ENCODE measurements around the gene CABP7.

Gene CABP7

GRCh38 chr22:29705651-29706050 lies 14.2 kb upstream of the CABP7 start:
- H3K36me3 ChIP-seq (ENCODE audit: control insufficient read depth, low read length): no peaks in the 10 kb centered on the region
- no peak overlapping the region for H3K4me3 ChIP-seq (ENCODE audit: low read length)
- H3K4me1 ChIP-seq (ENCODE audit: control insufficient read depth, low read length): peaks cover 26% of the 10 kb centered on the region
- H3K9me2 ChIP-seq (replicated peaks; ENCODE audit: control insufficient read depth, low read length): no peaks in the 10 kb centered on the region
- 0 out of 2 replicates have a peak, but pooled peaks cover 3% of the 10 kb centered on the region for H4K20me1 ChIP-seq (ENCODE audit: control insufficient read depth, insufficient read depth, low read depth, low read length)
- no peaks in the 10 kb centered on the region for H3F3A ChIP-seq (ENCODE audit: control insufficient read depth, insufficient read depth)
- H3K79me2 ChIP-seq (ENCODE audit: control insufficient read depth, low read length): no peaks in the 10 kb centered on the region
- H3K27me3 ChIP-seq (ENCODE audit: control insufficient read depth, low read length): no peaks in the 10 kb centered on the region; the same call in 1 of the 2 replicates
- no peak overlapping the region for H3K4me2 ChIP-seq (ENCODE audit: low read length)
- H3K9me3 ChIP-seq (ENCODE audit: control insufficient read depth, insufficient read depth, low read length): no peaks in the 10 kb centered on the region
- TF ChIP-seq EZH2phosphoT487 (IDR thresholded peaks at IDR 0.05; ENCODE audit: borderline replicate concordance, low read length) (no peak), CTCF (IDR thresholded peaks at IDR 0.05; ENCODE audit: low read depth, low read length, poor library complexity, severe bottlenecking) (no peak)
- H3K27ac ChIP-seq (ENCODE audit: low read depth, low read length): no peak overlapping the region

- Histone ChIP-seq H3K36me3 (ENCODE audit: control insufficient read depth, low read length) (no peaks in the 10 kb centered on the region), H3K9me3 (ENCODE audit: control insufficient read depth, insufficient read depth, low read length) (no peaks in the 10 kb centered on the region), H3K79me2 (ENCODE audit: control insufficient read depth, low read length) (no peaks in the 10 kb centered on the region), H3K9me2 (replicated peaks; ENCODE audit: control insufficient read depth, low read length) (no peaks in the 10 kb centered on the region), H4K20me1 (ENCODE audit: control insufficient read depth, insufficient read depth, low read depth, low read length) (0 out of 2 replicates have a peak, but pooled peaks cover 3% of the 10 kb centered on the region), H3K4me3 (ENCODE audit: low read length) (no peak overlapping the region), H3K27me3 (ENCODE audit: control insufficient read depth, low read length) (no peaks in the 10 kb centered on the region; the same call in 1 of the 2 replicates), H3K27ac (ENCODE audit: low read depth, low read length) (no peak overlapping the region), H3K4me1 (ENCODE audit: control insufficient read depth, low read length) (peaks cover 22% of the 10 kb centered on the region), H3F3A (ENCODE audit: control insufficient read depth, insufficient read depth) (no peaks in the 10 kb centered on the region), H3K4me2 (ENCODE audit: low read length) (no peak overlapping the region)
- TF ChIP-seq CTCF (IDR thresholded peaks at IDR 0.05; ENCODE audit: low read depth, low read length, poor library complexity, severe bottlenecking): no peak
- no peak for TF ChIP-seq EZH2phosphoT487 (IDR thresholded peaks at IDR 0.05; ENCODE audit: borderline replicate concordance, low read length)
These were observed 13.3 kb upstream of the CABP7 start for GRCh38 chr22:29706486-29706885.

- Histone ChIP-seq H4K20me1 (ENCODE audit: control insufficient read depth, insufficient read depth, low read depth, low read length) (0 out of 2 replicates have a peak, but pooled peaks cover 3% of the 10 kb centered on the region), H3K27ac (ENCODE audit: low read depth, low read length) (no peak overlapping the region), H3F3A (ENCODE audit: control insufficient read depth, insufficient read depth) (no peaks in the 10 kb centered on the region), H3K9me2 (replicated peaks; ENCODE audit: control insufficient read depth, low read length) (no peaks in the 10 kb centered on the region), H3K4me1 (ENCODE audit: control insufficient read depth, low read length) (peaks cover 19% of the 10 kb centered on the region), H3K36me3 (ENCODE audit: control insufficient read depth, low read length) (no peaks in the 10 kb centered on the region), H3K27me3 (ENCODE audit: control insufficient read depth, low read length) (no peaks in the 10 kb centered on the region; the same call in 1 of the 2 replicates), H3K9me3 (ENCODE audit: control insufficient read depth, insufficient read depth, low read length) (no peaks in the 10 kb centered on the region), H3K4me2 (ENCODE audit: low read length) (no peak overlapping the region), H3K79me2 (ENCODE audit: control insufficient read depth, low read length) (no peaks in the 10 kb centered on the region), H3K4me3 (ENCODE audit: low read length) (no peak overlapping the region)
- TF ChIP-seq CTCF (IDR thresholded peaks at IDR 0.05; ENCODE audit: low read depth, low read length, poor library complexity, severe bottlenecking): no peak
- no peak for TF ChIP-seq EZH2phosphoT487 (IDR thresholded peaks at IDR 0.05; ENCODE audit: borderline replicate concordance, low read length)
These were observed 12.8 kb upstream of the CABP7 start for GRCh38 chr22:29707010-29707409.

Measured in DOHH2 (cell line).